IMR-90 (cell line): ENCODE results near the gene ZNF879. TPM values are rescaled to one million over a fixed set of nuclear protein-coding genes. Genes with fewer than 3 reads are reported as not detected.

Source experiments
- ATAC-seq: fragments of 200-7000 bp; cut with Tn5 transposase; 2 replicates; pipeline ENCODE4 v1.9.1; 2020; ENCODE audit warnings: low read depth, mild to moderate bottlenecking, moderate library complexity
- BruUV-seq: library from RNA; stranded (reverse); fragments of 400-500 nt; replicated peaks from 2 replicates; lab custom pipeline; 2021; lab: Mats Ljungman, UMichigan
- CTCF ChIA-PET: fragments of 300-600 bp; formaldehyde crosslinking; extraction: SDS; loops from one replicate; lab custom pipeline; 2021; ENCODE audit warnings: antibody characterized with exemption; lab: Yijun Ruan, JAX
- POLR2A ChIA-PET: fragments of 300-600 bp; sonication (Branson Sonifier 250); formaldehyde crosslinking; loops from one replicate; lab custom pipeline; 2022; ENCODE audit warnings: antibody characterized with exemption; ENCODE audit not compliant: unreplicated experiment; lab: Charles Lee
- DNase-seq: peaks from one replicate; pipeline ENCODE4 v3.0.0; 2013
- H2AFZ ChIP-seq: replicated peaks from 2 replicates; pipeline ENCODE3; 2013; ENCODE audit warnings: low read length, mild to moderate bottlenecking; ENCODE audit not compliant: poor library complexity
- H2AK5ac ChIP-seq: 2 replicates; pipeline ENCODE4 v1.6.1; 2013; ENCODE audit warnings: low read depth, low read length, inconsistent platforms
- H2AK9ac ChIP-seq: replicated peaks from 2 replicates; pipeline ENCODE3; 2013; ENCODE audit warnings: mild to moderate bottlenecking, low read depth, low read length, moderate library complexity; ENCODE audit not compliant: poor library complexity
- H2BK120ac ChIP-seq: 2 replicates; pipeline ENCODE4 v1.6.1; 2013; ENCODE audit warnings: low read depth, low read length, inconsistent platforms
- H2BK15ac ChIP-seq: 3 replicates; pipeline ENCODE4 v1.6.1; 2013; ENCODE audit warnings: low read depth, low read length, inconsistent platforms
- H2BK20ac ChIP-seq: 2 replicates; pipeline ENCODE4 v1.6.1; 2013; ENCODE audit warnings: low read depth, mild to moderate bottlenecking, inconsistent platforms, low read length, moderate library complexity
- H2BK5ac ChIP-seq: 2 replicates; pipeline ENCODE4 v1.6.1; 2013; ENCODE audit warnings: mild to moderate bottlenecking, low read depth, low read length, inconsistent platforms; ENCODE audit not compliant: poor library complexity, severe bottlenecking
- H3K14ac ChIP-seq: replicated peaks from 2 replicates; pipeline ENCODE4 v1.6.1; 2013; ENCODE audit warnings: low read depth, low read length, inconsistent platforms
- H3K18ac ChIP-seq: 2 replicates; pipeline ENCODE4 v1.6.1; 2013; ENCODE audit warnings: low read depth, low read length, control low read depth
- H3K23ac ChIP-seq: 2 replicates; pipeline ENCODE4 v1.6.1; 2013; ENCODE audit warnings: low read depth, low read length, inconsistent platforms
- H3K27ac ChIP-seq: 2 replicates; pipeline ENCODE4 v1.5.1; 2013; ENCODE audit warnings: mild to moderate bottlenecking, control low read depth, low read length; ENCODE audit not compliant: insufficient read depth
- H3K27me3 ChIP-seq: 2 replicates; pipeline ENCODE4 v1.6.1; 2013; ENCODE audit warnings: low read length; ENCODE audit not compliant: control insufficient read depth, insufficient read depth
- H3K36me3 ChIP-seq: 2 replicates; pipeline ENCODE4 v1.6.1; 2013; ENCODE audit warnings: low read length, mixed read lengths; ENCODE audit not compliant: control insufficient read depth, insufficient read depth
- H3K4ac ChIP-seq: 2 replicates; pipeline ENCODE4 v1.6.1; 2013; ENCODE audit warnings: low read depth, low read length, inconsistent platforms
- H3K4me1 ChIP-seq: 2 replicates; pipeline ENCODE4 v1.6.1; 2013; ENCODE audit warnings: low read length, mixed read lengths; ENCODE audit not compliant: control insufficient read depth, insufficient read depth
- H3K4me2 ChIP-seq: 2 replicates; pipeline ENCODE4 v1.6.1; 2013; ENCODE audit warnings: low read depth, mild to moderate bottlenecking, control low read depth, low read length, moderate library complexity
- H3K4me3 ChIP-seq: 2 replicates; pipeline ENCODE4 v1.5.1; 2013; ENCODE audit warnings: low read depth, mild to moderate bottlenecking, control low read depth, low read length, moderate library complexity; ENCODE audit not compliant: insufficient read depth
- H3K56ac ChIP-seq: 2 replicates; pipeline ENCODE4 v1.6.1; 2013; ENCODE audit warnings: low read length, inconsistent platforms; ENCODE audit not compliant: insufficient read depth; ENCODE audit errors: extremely low read depth
- H3K79me1 ChIP-seq, 2 experiments: 2 replicates each; pipeline ENCODE4 v1.6.1; 2013; ENCODE audit warnings: low read length in 2 of 2, inconsistent platforms in 1 of 2, low read depth in 1 of 2
- H3K9ac ChIP-seq: 2 replicates; pipeline ENCODE4 v1.6.1; 2013; ENCODE audit warnings: low read depth, low read length, control low read depth
- H3K9me1 ChIP-seq: 2 replicates; pipeline ENCODE4 v1.6.1; 2013; ENCODE audit warnings: low read length, inconsistent platforms; ENCODE audit not compliant: insufficient read depth
- H3K9me3 ChIP-seq: 2 replicates; pipeline ENCODE4 v1.6.1; 2013; ENCODE audit warnings: low read length; ENCODE audit not compliant: control insufficient read depth, insufficient read depth
- H4K20me1 ChIP-seq: 2 replicates; pipeline ENCODE4 v1.6.1; 2013; ENCODE audit warnings: low read length, inconsistent platforms; ENCODE audit not compliant: insufficient read depth
- H4K5ac ChIP-seq: 2 replicates; pipeline ENCODE4 v1.6.1; 2013; ENCODE audit warnings: mild to moderate bottlenecking, low read depth, low read length, control low read depth
- H4K8ac ChIP-seq, 2 experiments: 2 replicates each; pipeline ENCODE4 v1.6.1; 2013; ENCODE audit warnings: low read depth in 2 of 2, low read length in 2 of 2, control low read depth in 1 of 2, inconsistent platforms in 1 of 2
- H4K91ac ChIP-seq: 2 replicates; pipeline ENCODE4 v1.6.1; 2013; ENCODE audit warnings: low read depth, low read length, inconsistent platforms; ENCODE audit not compliant: insufficient read depth
- BHLHE40 ChIP-seq: fragments of 150-350 bp; IDR thresholded peaks from 2 replicates; pipeline ENCODE4 v1.6.1; 2016; ENCODE audit warnings: mild to moderate bottlenecking, low read depth, low read length
- CEBPB ChIP-seq: IDR thresholded peaks from 2 replicates; pipeline ENCODE4 v1.6.1; 2012; ENCODE audit warnings: low read depth, low read length, improper control_type of control experiment
- CHD1 ChIP-seq: IDR thresholded peaks from 2 replicates; pipeline ENCODE4 v1.6.1; 2012; ENCODE audit warnings: low read depth, low read length, improper control_type of control experiment
- USF2 ChIP-seq: fragments of 150-350 bp; IDR thresholded peaks from 2 replicates; pipeline ENCODE4 v1.6.1; 2017; ENCODE audit warnings: mild to moderate bottlenecking, antibody characterized with exemption, low read length, low read depth
- WGBS, 2 experiments: methylation state at CpG; one replicate each; pipeline versions ENCODE4 v1.1.5 to v1.1.7; 2013; ENCODE audit warnings: missing lambda C conversion rate in 2 of 2; ENCODE audit not compliant: insufficient read length in 1 of 2; ENCODE audit errors: extremely low coverage in 2 of 2; 5-methylcytosine and 5-hydroxymethylcytosine counted together
- dilution Hi-C: fragments of 300-500 bp; cut with HindIII; formaldehyde crosslinking; loops from one replicate; pipeline ENCODE4 v1.14.3; 2018; ENCODE audit warnings: low sequenced_read_pairs; ENCODE audit not compliant: unreplicated experiment
- in situ Hi-C: fragments of 300-500 bp; cut with MboI; formaldehyde crosslinking; loops from 3 replicates; pipeline ENCODE4 v1.14.3; 2019; ENCODE audit warnings: low sequenced_read_pairs, inconsistent platforms, mixed read lengths
- intact Hi-C: fragments of 100-400 bp; cut with micrococcal nuclease; formaldehyde crosslinking; loops from 2 replicates; pipeline ENCODE4 v1.10.0; 2022
- polyA plus RNA-seq, 3 experiments: library from polyadenylated mRNA; depleted of rRNA; stranded (reverse); fragments of >200 nt; gene quantifications; 2 replicates each; pipeline ENCODE4 v1.2.3, GENCODE V29; 2012; ENCODE audit warnings: low replicate concordance in 1 of 3
- total RNA-seq: library from RNA; depleted of rRNA; stranded (reverse); fragments of >200 nt; gene quantifications from 2 replicates; pipeline ENCODE4 v1.2.3, GENCODE V29; 2012
- TF ChIP-seq, protein P1 (sequence below): conservative IDR thresholded peaks from 2 replicates; pipeline ENCODE4 v1.5.1; 2012; ENCODE audit warnings: mild to moderate bottlenecking, low read depth, low read length, improper control_type of control experiment

The ZNF879 gene
- total and polyA plus RNA-seq, 2 of the 4 experiments (the other 2 are of a cell fraction) = 1.4 to 3.4 TPM

GRCh38 chr5:179055436-179055835 is 31.8 kb downstream of the ZNF879 start:
- ChIA-PET POLR2A (no interaction called here), CTCF (no interaction called here)
- Histone ChIP-seq H3K4ac (no peak overlapping the region), H3K56ac (no peak overlapping the region), H3K23ac (no peak overlapping the region), H2BK20ac (no peak overlapping the region), H3K36me3 (no peaks in the 10 kb centered on the region), H2BK5ac (no peak overlapping the region), H3K4me1 (no peaks in the 10 kb centered on the region), H2AK9ac (no peak overlapping the region), H4K91ac (no peak overlapping the region), H3K27me3 (no peaks in the 10 kb centered on the region), H4K8ac (no peak overlapping the region), H3K9me1 (no peaks in the 10 kb centered on the region), H3K79me1 (no peaks in the 10 kb centered on the region), H3K9ac (no peak overlapping the region), H2BK15ac (no peak overlapping the region), H3K14ac (no peak overlapping the region), H3K18ac (no peak overlapping the region), H3K27ac (no peak overlapping the region), H2AFZ (no peak overlapping the region), H2BK120ac (no peak overlapping the region), H4K20me1 (no peaks in the 10 kb centered on the region), H4K5ac (no peak overlapping the region), H3K4me3 (no peak overlapping the region), H2AK5ac (no peak overlapping the region), H3K9me3 (peaks cover 6% of the 10 kb centered on the region; the same call in 1 of the 2 replicates), H3K4me2 (no peak overlapping the region)
- dilution Hi-C loops = no loop called here
- no CpG with 5 or more reads among the region's 3 CpGs for WGBS, 2 experiments
- intact Hi-C loops = no loop called here
- ATAC-seq = no peak
- in situ Hi-C loops = no loop called here
- DNase-seq = no peak
- TF ChIP-seq, protein P1, sequence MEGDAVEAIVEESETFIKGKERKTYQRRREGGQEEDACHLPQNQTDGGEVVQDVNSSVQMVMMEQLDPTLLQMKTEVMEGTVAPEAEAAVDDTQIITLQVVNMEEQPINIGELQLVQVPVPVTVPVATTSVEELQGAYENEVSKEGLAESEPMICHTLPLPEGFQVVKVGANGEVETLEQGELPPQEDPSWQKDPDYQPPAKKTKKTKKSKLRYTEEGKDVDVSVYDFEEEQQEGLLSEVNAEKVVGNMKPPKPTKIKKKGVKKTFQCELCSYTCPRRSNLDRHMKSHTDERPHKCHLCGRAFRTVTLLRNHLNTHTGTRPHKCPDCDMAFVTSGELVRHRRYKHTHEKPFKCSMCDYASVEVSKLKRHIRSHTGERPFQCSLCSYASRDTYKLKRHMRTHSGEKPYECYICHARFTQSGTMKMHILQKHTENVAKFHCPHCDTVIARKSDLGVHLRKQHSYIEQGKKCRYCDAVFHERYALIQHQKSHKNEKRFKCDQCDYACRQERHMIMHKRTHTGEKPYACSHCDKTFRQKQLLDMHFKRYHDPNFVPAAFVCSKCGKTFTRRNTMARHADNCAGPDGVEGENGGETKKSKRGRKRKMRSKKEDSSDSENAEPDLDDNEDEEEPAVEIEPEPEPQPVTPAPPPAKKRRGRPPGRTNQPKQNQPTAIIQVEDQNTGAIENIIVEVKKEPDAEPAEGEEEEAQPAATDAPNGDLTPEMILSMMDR = no peak
- TF ChIP-seq BHLHE40 = no peak
- TF ChIP-seq CEBPB = no peak
- TF ChIP-seq USF2 = no peak
- TF ChIP-seq CHD1 = no peak
- no TSS peak for BruUV-seq
